ENCODE results near the gene RNF208. TPM values are rescaled to one million over a fixed set of nuclear protein-coding genes. Genes with fewer than 3 reads are reported as not detected.
A peak's percentile ranks its signal among the peaks of the same experiment; 100 is the strongest.

The RNF208 gene
- total and polyA plus RNA-seq, 10 of the 15 experiments (the other 5 are each of a cell fraction or from before 2014, with no cell fraction given) = 0.06 to 10.7 (median 0.77) TPM

GRCh38 chr9:137254624-137255447, 32.8 kb upstream of the RNF208 start, which contains the start of gene NELFB:
Gene NELFB (plus strand): TSS chr9:137255327.
- Histone ChIP-seq H3K4me2 (ENCODE audit: control insufficient read depth, insufficient read depth) (peak within 1 kb of the TSS; percentile 99), H3K27ac (ENCODE audit: control insufficient read depth, insufficient read depth) (peak within 1 kb of the TSS; percentile 77), H3K9ac (ENCODE audit: control insufficient read depth, insufficient read depth, low read length) (peak within 1 kb of the TSS; percentile 74), H3K9me3 (replicated peaks; ENCODE audit: control insufficient read depth, insufficient read depth, low read length) (no peaks in the 10 kb centered on the region), H3K36me3 (ENCODE audit: control insufficient read depth in 2 of 2, insufficient read depth in 2 of 2, low read length in 1 of 2) (peaks cover 2 to 8% of the 10 kb centered on the region in 2 experiments; a peak in 3 of 4 replicates), H3K79me2 (ENCODE audit: control insufficient read depth, insufficient read depth, low read length) (peaks cover 18% of the 10 kb centered on the region), H3K4me1 (ENCODE audit: control insufficient read depth, insufficient read depth, low read length) (peaks cover 14% of the 10 kb centered on the region), H4K20me1 (ENCODE audit: control insufficient read depth, insufficient read depth) (no peaks in the 10 kb centered on the region), H2AFZ (ENCODE audit: control insufficient read depth, low read depth, low read length) (peak within 1 kb of the TSS; percentile 93), H3K4me3 (peak within 1 kb of the TSS; percentile 93), H3K27me3 (replicated peaks in 1 of 2; ENCODE audit: control insufficient read depth in 2 of 2, insufficient read depth in 2 of 2, low read length in 1 of 2) (no peaks in the 10 kb centered on the region)
- BruUV-seq (replicated peaks) = no TSS peak
- RAD21 ChIA-PET (ENCODE audit: unreplicated experiment) = interaction anchor here (0.5 to 2.2 kb wide), 9 partner anchors 13 to 343 kb away, joined by 3 to 13 read pairs (median 3); partner anchors contain the start of genes TOR4A and TUBB4B
- intact Hi-C loops (cut with micrococcal nuclease; ENCODE audit: unreplicated experiment) = no loop called here
- FAIRE-seq (no peak), DNase-seq (ENCODE audit: low read depth, low spot score) (peak; percentile 46), ATAC-seq (peak; percentile 83)
- CTCF ChIA-PET = interaction anchor here (0.6 to 1.7 kb wide), 6 partner anchors 10 to 195 kb away, joined by 3 to 7 read pairs (median 4); partner anchors contain the start of gene TUBB4B
- 1% methylated on average over 80 of the region's 105 CpGs for WGBS (ENCODE audit: insufficient coverage, insufficient replicate concordance, low lambda C conversion rate, missing lambda C conversion rate)
- in situ Hi-C loops (cut with MboI) = no loop called here
- POLR2A ChIA-PET = interaction anchor here (0.8 to 6.2 kb wide), 8 partner anchors 12 to 168 kb away, joined by 3 to 112 read pairs (median 6); partner anchors contain the start of genes MAN1B1 and TUBB4B
- SMC1A ChIA-PET (ENCODE audit: uncharacterized antibody, unreplicated experiment) = no interaction called here
- TF ChIP-seq E4F1 (IDR thresholded peaks at IDR 0.05; ENCODE audit: borderline replicate concordance, partially characterized antibody) (no peak), IKZF2 (IDR thresholded peaks at IDR 0.05) (no peak), HCFC1 (IDR thresholded peaks at IDR 0.05; ENCODE audit: low read length) (peak; percentile 90), STAT1 (conservative IDR thresholded peaks at IDR 0.05) (0 out of 2 replicates have a peak, but pooled peaks have one; percentile 83), ESRRA (IDR thresholded peaks at IDR 0.05; ENCODE audit: low read length) (no peak), PAX5 (IDR thresholded peaks at IDR 0.05; ENCODE audit: borderline replicate concordance, low read depth, low read length) (peak; percentile 26; the same call in 1 of the 2 replicates), POLR2A (IDR thresholded peaks at IDR 0.05; ENCODE audit: low read depth, low read length) (peak; percentile 78), ZZZ3 (IDR thresholded peaks at IDR 0.05; ENCODE audit: control insufficient read depth, insufficient read length, low read depth) (no peak), GATAD2B (conservative IDR thresholded peaks at IDR 0.05; ENCODE audit: low read depth) (peak; percentile 93), TAF1 (IDR thresholded peaks at IDR 0.05; ENCODE audit: borderline replicate concordance, low read depth, low read length) (peak; percentile 81; the same call in 1 of the 2 replicates), SMAD1 (IDR thresholded peaks at IDR 0.05; ENCODE audit: low read depth, partially characterized antibody) (no peak), NFYB (IDR thresholded peaks at IDR 0.05; ENCODE audit: insufficient read depth, low read depth, low read length) (no peak), CHD4 (IDR thresholded peaks at IDR 0.05) (no peak), ELK1 (IDR thresholded peaks at IDR 0.05; ENCODE audit: low read depth, low read length) (no peak; the same call in 1 of the 2 replicates)
- TF ChIP-seq, protein P1, sequence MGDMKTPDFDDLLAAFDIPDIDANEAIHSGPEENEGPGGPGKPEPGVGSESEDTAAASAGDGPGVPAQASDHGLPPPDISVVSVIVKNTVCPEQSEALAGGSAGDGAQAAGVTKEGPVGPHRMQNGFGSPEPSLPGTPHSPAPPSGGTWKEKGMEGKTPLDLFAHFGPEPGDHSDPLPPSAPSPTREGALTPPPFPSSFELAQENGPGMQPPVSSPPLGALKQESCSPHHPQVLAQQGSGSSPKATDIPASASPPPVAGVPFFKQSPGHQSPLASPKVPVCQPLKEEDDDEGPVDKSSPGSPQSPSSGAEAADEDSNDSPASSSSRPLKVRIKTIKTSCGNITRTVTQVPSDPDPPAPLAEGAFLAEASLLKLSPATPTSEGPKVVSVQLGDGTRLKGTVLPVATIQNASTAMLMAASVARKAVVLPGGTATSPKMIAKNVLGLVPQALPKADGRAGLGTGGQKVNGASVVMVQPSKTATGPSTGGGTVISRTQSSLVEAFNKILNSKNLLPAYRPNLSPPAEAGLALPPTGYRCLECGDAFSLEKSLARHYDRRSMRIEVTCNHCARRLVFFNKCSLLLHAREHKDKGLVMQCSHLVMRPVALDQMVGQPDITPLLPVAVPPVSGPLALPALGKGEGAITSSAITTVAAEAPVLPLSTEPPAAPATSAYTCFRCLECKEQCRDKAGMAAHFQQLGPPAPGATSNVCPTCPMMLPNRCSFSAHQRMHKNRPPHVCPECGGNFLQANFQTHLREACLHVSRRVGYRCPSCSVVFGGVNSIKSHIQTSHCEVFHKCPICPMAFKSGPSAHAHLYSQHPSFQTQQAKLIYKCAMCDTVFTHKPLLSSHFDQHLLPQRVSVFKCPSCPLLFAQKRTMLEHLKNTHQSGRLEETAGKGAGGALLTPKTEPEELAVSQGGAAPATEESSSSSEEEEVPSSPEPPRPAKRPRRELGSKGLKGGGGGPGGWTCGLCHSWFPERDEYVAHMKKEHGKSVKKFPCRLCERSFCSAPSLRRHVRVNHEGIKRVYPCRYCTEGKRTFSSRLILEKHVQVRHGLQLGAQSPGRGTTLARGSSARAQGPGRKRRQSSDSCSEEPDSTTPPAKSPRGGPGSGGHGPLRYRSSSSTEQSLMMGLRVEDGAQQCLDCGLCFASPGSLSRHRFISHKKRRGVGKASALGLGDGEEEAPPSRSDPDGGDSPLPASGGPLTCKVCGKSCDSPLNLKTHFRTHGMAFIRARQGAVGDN (IDR thresholded peaks at IDR 0.05) = 0 out of 2 replicates have a peak, but pooled peaks have one; percentile 65
